Left ventricle myocardium inferior (tissue), 1 donor: ENCODE measurements around the gene TMEM168. TPM values are rescaled to one million over a fixed set of nuclear protein-coding genes. Genes with fewer than 3 reads are reported as not detected.

Source experiments
- DNase-seq: peaks from one replicate; pipeline ENCODE4 v3.0.0-alpha.2; 2020
- H3K27ac ChIP-seq: fragments of 200-600 bp; replicated peaks from 2 replicates; pipeline ENCODE4 v1.8.0; 2021
- H3K27me3 ChIP-seq: fragments of 200-600 bp; 2 replicates; pipeline ENCODE4 v1.8.0; 2021; ENCODE audit warnings: low read depth
- H3K36me3 ChIP-seq: fragments of 200-600 bp; 2 replicates; pipeline ENCODE4 v1.8.0; 2021
- H3K4me1 ChIP-seq: fragments of 200-600 bp; 2 replicates; pipeline ENCODE4 v1.8.0; 2021
- H3K4me3 ChIP-seq: fragments of 200-600 bp; 2 replicates; pipeline ENCODE4 v1.8.0; 2021; ENCODE audit warnings: mild to moderate bottlenecking, moderate library complexity
- H3K9me3 ChIP-seq: fragments of 200-600 bp; replicated peaks from 2 replicates; pipeline ENCODE4 v1.8.0; 2021
- intact Hi-C: fragments of 100-400 bp; cut with micrococcal nuclease; formaldehyde crosslinking; loops from one replicate; pipeline ENCODE4 v1.11.0; 2022
- total RNA-seq: library from RNA; stranded (reverse); fragmentation: NEBNext Ultra II Directional; extraction: Animal tissue kit (Norgen Biotek cat#: 25700); gene quantifications from one replicate; pipeline ENCODE4 v1.2.1, GENCODE V29; 2021
- TF ChIP-seq, protein P1 (sequence below): fragments of 200-600 bp; IDR thresholded peaks from 2 replicates; pipeline ENCODE4 v1.8.0; 2021; ENCODE audit warnings: antibody characterized with exemption, mild to moderate bottlenecking, borderline replicate concordance
- donor health status: DM: no; HTN: yes; CAD: no; lungs with severe emphysema.

TMEM168 gene
- total RNA-seq, 1 donor from 2014 or later, result 13.3 TPM

DNA sequence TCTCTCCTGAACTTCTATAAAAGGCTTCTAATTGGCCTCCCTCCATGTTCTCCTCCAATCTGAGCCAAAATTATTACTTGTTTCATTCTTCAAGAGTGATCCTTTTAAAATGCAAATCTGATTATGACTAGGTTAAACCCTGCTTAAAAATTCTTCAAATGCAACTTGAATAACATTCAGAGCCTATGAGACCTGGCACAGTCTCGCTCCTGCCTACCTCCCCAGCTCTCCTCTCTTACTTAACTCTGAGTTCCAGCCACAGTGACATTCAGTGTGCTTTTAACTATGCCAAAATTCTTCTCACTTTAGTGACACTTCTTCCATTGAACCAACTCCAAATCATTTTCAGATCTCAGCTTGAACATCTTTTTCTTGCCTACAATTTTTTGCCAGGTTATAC is 68.8 kb downstream of the TMEM168 start:
- H3K4me3 ChIP-seq, result no peak overlapping the region
- H3K36me3 ChIP-seq, result no peaks in the 10 kb centered on the region
- intact Hi-C loops, result no loop called here
- H3K27me3 ChIP-seq, result no peaks in the 10 kb centered on the region
- no peak overlapping the region for H3K27ac ChIP-seq
- peaks cover 7% of the 10 kb centered on the region for H3K4me1 ChIP-seq
- peaks cover 15% of the 10 kb centered on the region for H3K9me3 ChIP-seq
- TF ChIP-seq, protein P1, sequence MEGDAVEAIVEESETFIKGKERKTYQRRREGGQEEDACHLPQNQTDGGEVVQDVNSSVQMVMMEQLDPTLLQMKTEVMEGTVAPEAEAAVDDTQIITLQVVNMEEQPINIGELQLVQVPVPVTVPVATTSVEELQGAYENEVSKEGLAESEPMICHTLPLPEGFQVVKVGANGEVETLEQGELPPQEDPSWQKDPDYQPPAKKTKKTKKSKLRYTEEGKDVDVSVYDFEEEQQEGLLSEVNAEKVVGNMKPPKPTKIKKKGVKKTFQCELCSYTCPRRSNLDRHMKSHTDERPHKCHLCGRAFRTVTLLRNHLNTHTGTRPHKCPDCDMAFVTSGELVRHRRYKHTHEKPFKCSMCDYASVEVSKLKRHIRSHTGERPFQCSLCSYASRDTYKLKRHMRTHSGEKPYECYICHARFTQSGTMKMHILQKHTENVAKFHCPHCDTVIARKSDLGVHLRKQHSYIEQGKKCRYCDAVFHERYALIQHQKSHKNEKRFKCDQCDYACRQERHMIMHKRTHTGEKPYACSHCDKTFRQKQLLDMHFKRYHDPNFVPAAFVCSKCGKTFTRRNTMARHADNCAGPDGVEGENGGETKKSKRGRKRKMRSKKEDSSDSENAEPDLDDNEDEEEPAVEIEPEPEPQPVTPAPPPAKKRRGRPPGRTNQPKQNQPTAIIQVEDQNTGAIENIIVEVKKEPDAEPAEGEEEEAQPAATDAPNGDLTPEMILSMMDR, result no peak
- no peak for DNase-seq

DNA sequence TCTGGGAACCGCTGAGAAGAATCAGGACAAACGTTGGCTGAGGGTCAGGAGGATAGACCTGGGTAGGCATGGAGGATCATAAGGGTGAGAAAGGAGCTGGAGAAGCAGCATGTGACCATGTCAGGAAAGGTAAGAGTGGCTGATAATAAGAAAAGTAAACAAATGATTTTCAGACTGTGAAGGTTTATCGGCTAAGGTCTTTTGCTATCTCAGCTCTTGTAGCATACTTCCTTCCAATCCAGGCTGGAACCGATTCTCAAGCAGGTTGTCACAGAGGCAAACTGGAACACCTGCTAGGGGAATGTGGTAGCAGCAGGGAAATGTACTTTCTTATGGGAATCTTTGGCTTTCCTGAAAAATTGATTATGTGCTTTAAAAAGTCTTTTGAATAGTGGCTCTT is 74.7 kb downstream of the TMEM168 start:
- no peaks in the 10 kb centered on the region for H3K36me3 ChIP-seq
- no peak overlapping the region for H3K27ac ChIP-seq
- H3K4me3 ChIP-seq, result no peak overlapping the region
- peaks cover 2% of the 10 kb centered on the region for H3K4me1 ChIP-seq
- H3K27me3 ChIP-seq, result no peaks in the 10 kb centered on the region
- TF ChIP-seq, protein P1, result no peak
- intact Hi-C loops, result no loop called here
- no peak for DNase-seq
- peaks cover 19% of the 10 kb centered on the region for H3K9me3 ChIP-seq

DNA sequence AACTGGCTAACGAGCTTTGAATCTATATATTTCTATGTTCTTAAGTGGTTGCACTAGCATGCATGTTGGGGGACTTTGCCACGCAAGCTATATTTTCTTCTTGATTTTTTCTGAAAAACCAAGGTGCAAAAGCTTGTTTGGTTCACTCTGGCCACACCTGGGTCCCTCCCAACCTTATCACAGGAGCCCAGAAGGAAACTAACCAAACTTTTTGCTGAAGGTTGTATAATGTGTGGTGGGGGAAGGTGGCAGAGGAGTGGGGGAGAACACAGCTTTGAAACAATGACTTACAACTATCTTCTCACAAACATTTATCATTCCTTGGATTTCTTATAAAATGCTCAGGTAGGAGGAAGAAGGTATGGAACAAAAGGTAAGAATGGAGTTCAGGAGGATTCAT is 75.3 kb downstream of the TMEM168 start:
- Histone ChIP-seq H3K27ac (no peak overlapping the region), H3K27me3 (no peaks in the 10 kb centered on the region), H3K9me3 (peaks cover 16% of the 10 kb centered on the region), H3K4me3 (no peak overlapping the region), H3K4me1 (peaks cover 8% of the 10 kb centered on the region), H3K36me3 (no peaks in the 10 kb centered on the region)
- DNase-seq, result no peak
- intact Hi-C loops, result no loop called here
- TF ChIP-seq, protein P1, result no peak
